Vagina (tissue), 2 donors: Measurements from ENCODE around the gene E2F8. TPM values are rescaled to one million over a fixed set of nuclear protein-coding genes. Genes with fewer than 3 reads are reported as not detected.

Experiments used
- DNase-seq, 2 donors: peaks; one replicate each; pipeline ENCODE4 v3.0.0-alpha.2; 2017; ENCODE audit errors: extremely low spot score in 2 of 2
- H3K27ac ChIP-seq: fragments of 200-600 bp; sonication (generic); one replicate; pipeline ENCODE4 v1.5.1; 2019
- H3K27me3 ChIP-seq: fragments of 200-600 bp; sonication (generic); one replicate; pipeline ENCODE4 v1.5.1; 2019
- H3K36me3 ChIP-seq, 2 donors: fragments of 200-600 bp; sonication (generic); one replicate each; pipeline ENCODE4 v1.5.1; 2017 to 2019
- H3K4me1 ChIP-seq: fragments of 200-600 bp; sonication (generic); one replicate; pipeline ENCODE4 v1.5.1; 2019
- H3K4me3 ChIP-seq, 2 donors: fragments of 200-600 bp; sonication (generic); 1 replicate in 1 of 2; 2 replicates in 1 of 2; pipeline ENCODE4 v1.5.1; 2016 to 2019
- H3K9me3 ChIP-seq: fragments of 200-600 bp; sonication (generic); one replicate; pipeline ENCODE4 v1.5.1; 2019
- POLR2A ChIP-seq, 2 donors: fragments of 450-650 bp; IDR thresholded peaks; one replicate each; pipeline ENCODE4 v1.6.1; 2017; ENCODE audit warnings: antibody characterized with exemption in 2 of 2, mild to moderate bottlenecking in 2 of 2, moderate library complexity in 2 of 2
- POLR2AphosphoS5 ChIP-seq, 2 donors: sonication (generic); formaldehyde crosslinking; IDR thresholded peaks; one replicate each; pipeline ENCODE4 v1.9.0; 2017; ENCODE audit warnings: antibody characterized with exemption in 2 of 2, mild to moderate bottlenecking in 2 of 2, low read depth in 1 of 2; ENCODE audit not compliant: insufficient read depth in 1 of 2
- intact Hi-C: fragments of 100-400 bp; cut with DNase I; formaldehyde crosslinking; loops from one replicate; pipeline ENCODE4 v1.15.1; 2023
- total RNA-seq: library from RNA; depleted of rRNA; stranded (reverse); fragments of >200 nt; gene quantifications from one replicate; pipeline ENCODE4 v1.2.3, GENCODE V29; 2016
- TF ChIP-seq, protein P1 (sequence below), 3 experiments: fragments of 450-650 bp in 2 of 3; fragments of 200-600 bp in 1 of 3; sonication (generic) in 1 of 3; IDR thresholded peaks; one replicate each; pipeline ENCODE4 v1.5.1; 2017 to 2019; ENCODE audit warnings: antibody characterized with exemption in 3 of 3, mild to moderate bottlenecking in 2 of 3, moderate library complexity in 2 of 3

The E2F8 gene
- total RNA-seq, 1 donor from 2014 or later: 4.2 TPM

DNA sequence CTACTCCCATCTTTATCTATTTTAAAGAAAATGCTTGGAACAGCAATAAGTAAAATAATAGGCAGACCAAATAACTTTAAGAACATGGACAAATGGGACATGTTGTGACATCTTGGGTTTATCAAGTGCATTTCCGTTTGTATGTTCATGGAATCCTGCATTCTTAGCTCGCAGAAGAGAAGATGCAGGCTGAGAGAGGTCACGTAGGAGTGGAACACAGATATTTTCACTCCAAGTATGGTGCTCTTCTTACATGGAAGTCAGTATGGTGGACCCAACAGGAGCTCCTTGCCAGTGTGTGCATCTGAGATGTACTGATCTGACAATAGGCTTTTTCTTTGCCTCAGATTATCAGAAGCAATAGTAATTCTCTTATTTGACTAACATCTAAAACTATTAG, 1.7 kb downstream of the E2F8 start:
- H3K9me3 ChIP-seq: no peaks in the 10 kb centered on the region
- TF ChIP-seq POLR2AphosphoS5 (IDR thresholded peaks at IDR 0.05; ENCODE audit: insufficient read depth in 1 of 2, low read depth in 1 of 2): no peak
- intact Hi-C loops: no loop called here
- H3K27ac ChIP-seq: no peak overlapping the region
- H3K4me3 ChIP-seq: no peak overlapping the region
- DNase-seq: no peak
- H3K27me3 ChIP-seq: peaks cover 13% of the 10 kb centered on the region
- no peaks in the 10 kb centered on the region for H3K36me3 ChIP-seq
- peaks cover 33% of the 10 kb centered on the region for H3K4me1 ChIP-seq

DNA sequence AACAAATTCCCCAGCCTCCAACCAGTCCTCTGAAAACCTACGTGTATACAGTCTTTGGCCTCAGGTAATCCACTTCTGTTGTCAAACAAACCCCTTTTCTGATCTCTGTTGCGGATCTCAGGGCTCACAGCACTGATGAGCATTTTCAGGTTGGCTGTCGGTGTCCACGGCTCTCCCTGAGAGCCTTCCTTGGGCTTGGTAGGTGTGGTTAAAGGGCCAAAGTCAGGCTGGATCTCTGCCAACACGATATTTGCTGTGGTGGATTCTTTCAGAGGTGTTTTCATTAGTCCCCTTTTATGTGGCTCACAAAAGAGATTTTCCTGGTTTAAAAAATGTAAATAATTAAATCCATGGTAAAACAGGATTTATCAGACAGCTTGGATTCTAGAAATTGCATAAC, 2.9 kb downstream of the E2F8 start:
- peaks cover 26% of the 10 kb centered on the region for H3K4me1 ChIP-seq
- TF ChIP-seq, protein P1, sequence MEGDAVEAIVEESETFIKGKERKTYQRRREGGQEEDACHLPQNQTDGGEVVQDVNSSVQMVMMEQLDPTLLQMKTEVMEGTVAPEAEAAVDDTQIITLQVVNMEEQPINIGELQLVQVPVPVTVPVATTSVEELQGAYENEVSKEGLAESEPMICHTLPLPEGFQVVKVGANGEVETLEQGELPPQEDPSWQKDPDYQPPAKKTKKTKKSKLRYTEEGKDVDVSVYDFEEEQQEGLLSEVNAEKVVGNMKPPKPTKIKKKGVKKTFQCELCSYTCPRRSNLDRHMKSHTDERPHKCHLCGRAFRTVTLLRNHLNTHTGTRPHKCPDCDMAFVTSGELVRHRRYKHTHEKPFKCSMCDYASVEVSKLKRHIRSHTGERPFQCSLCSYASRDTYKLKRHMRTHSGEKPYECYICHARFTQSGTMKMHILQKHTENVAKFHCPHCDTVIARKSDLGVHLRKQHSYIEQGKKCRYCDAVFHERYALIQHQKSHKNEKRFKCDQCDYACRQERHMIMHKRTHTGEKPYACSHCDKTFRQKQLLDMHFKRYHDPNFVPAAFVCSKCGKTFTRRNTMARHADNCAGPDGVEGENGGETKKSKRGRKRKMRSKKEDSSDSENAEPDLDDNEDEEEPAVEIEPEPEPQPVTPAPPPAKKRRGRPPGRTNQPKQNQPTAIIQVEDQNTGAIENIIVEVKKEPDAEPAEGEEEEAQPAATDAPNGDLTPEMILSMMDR (IDR thresholded peaks at IDR 0.05): no peak
- TF ChIP-seq POLR2AphosphoS5 (IDR thresholded peaks at IDR 0.05; ENCODE audit: insufficient read depth in 1 of 2, low read depth in 1 of 2) (no peak), POLR2A (IDR thresholded peaks at IDR 0.05) (no peak)
- H3K4me3 ChIP-seq: no peak overlapping the region
- H3K27me3 ChIP-seq: peaks cover 6% of the 10 kb centered on the region
- intact Hi-C loops: no loop called here
- H3K36me3 ChIP-seq: no peaks in the 10 kb centered on the region
- no peak for DNase-seq
- no peaks in the 10 kb centered on the region for H3K9me3 ChIP-seq
- no peak overlapping the region for H3K27ac ChIP-seq

DNA sequence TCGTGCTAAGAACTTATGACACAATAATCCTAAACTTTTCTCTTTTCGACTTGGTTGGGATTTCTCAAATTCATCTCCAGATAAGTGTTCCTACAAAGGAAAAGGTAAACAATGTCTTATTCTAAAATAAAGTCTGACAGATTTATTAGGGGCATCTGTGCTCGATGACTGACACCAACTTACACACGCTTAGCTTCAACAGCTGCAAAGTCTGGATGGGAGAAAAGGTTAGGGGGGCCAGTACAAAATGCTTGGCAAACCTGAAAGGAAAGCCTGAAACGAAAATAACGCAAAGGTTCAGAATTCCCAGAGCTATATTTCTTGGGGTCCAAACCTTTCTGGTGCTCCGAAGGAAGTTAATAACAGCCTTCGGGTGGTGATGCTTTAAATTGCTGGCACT, 3.4 kb downstream of the E2F8 start:
- Histone ChIP-seq H3K4me3 (no peak overlapping the region), H3K27me3 (peaks cover 2% of the 10 kb centered on the region)

DNA sequence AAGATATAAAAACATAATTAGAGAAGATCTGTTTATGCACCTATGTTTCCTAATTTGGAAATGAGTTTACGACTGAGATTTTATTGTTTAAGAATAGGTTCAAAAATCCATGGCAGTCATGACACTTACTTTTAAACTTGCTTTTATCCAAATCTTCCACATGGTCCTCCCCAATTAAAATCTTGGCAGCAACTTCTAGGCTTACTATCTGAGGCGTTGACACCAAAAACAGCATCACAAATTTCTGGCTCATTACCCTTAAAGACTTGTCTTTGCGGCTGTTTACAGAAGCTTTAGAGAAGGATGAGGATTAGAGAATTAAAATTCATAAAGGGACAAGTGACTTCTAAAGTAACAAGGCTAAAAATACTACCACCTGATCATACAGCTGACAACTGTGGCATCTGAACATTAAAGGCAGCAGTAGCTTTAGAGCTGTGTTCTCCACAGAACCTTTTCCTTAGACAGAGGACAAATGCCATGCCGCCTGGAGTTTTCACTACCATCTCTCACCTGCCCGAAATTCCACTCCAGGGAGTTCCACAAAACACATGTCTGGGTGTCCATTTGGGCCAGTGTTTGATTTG, 6.4 kb downstream of the E2F8 start:
- Histone ChIP-seq H3K4me3 (no peak overlapping the region), H3K27ac (no peak overlapping the region), H3K27me3 (no peaks in the 10 kb centered on the region), H3K9me3 (no peaks in the 10 kb centered on the region), H3K4me1 (no peaks in the 10 kb centered on the region), H3K36me3 (no peaks in the 10 kb centered on the region)
- TF ChIP-seq POLR2A (IDR thresholded peaks at IDR 0.05): no peak
- TF ChIP-seq, protein P1 (IDR thresholded peaks at IDR 0.05): no peak
- intact Hi-C loops: no loop called here
- DNase-seq: no peak

More for the DNA sequence above, 3.4 kb downstream of the E2F8 start:
- Histone ChIP-seq H3K4me1 (peaks cover 22% of the 10 kb centered on the region), H3K36me3 (no peaks in the 10 kb centered on the region), H3K27ac (no peak overlapping the region), H3K9me3 (no peaks in the 10 kb centered on the region)
- TF ChIP-seq, protein P1 (IDR thresholded peaks at IDR 0.05): no peak
- TF ChIP-seq POLR2AphosphoS5 (IDR thresholded peaks at IDR 0.05; ENCODE audit: insufficient read depth in 1 of 2, low read depth in 1 of 2) (no peak), POLR2A (IDR thresholded peaks at IDR 0.05) (no peak)
- intact Hi-C loops: no loop called here
- no peak for DNase-seq

DNA sequence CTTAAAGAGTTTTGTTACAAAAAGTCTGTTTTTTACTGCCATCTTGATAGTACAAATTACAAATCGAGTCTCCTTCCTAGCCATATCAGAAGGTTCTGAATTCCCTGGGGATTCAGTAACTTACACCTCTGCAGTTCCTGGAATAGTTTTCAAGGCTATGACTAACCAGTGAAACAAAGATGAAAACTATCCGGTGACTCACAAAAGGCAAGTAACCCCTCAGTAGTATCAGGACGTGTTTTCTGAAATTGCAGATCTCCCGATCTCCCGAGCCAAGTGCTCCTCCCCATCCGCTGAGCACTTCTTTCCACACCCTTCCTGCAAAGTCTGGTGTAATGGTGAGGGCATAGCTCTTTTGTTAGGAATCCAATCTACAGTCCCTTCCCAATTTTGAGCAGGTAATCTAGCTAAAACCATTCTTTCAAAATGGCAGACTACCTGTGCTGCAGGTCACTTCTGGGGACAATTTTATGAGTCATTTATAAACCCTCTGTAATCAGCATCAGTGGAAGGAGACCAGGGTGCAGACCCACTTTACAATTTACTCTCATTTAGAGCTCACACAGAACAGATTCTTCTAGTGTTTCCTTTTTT, 7.7 kb downstream of the E2F8 start:
- no peaks in the 10 kb centered on the region for H3K9me3 ChIP-seq
- H3K4me1 ChIP-seq: no peaks in the 10 kb centered on the region
- TF ChIP-seq POLR2A (IDR thresholded peaks at IDR 0.05) (no peak), POLR2AphosphoS5 (IDR thresholded peaks at IDR 0.05; ENCODE audit: insufficient read depth in 1 of 2, low read depth in 1 of 2) (peak in 1 of 2 donors; percentile 62)
- TF ChIP-seq, protein P1 (IDR thresholded peaks at IDR 0.05): no peak
- H3K4me3 ChIP-seq: no peak overlapping the region
- H3K27me3 ChIP-seq: no peaks in the 10 kb centered on the region
- no peak for DNase-seq
- H3K27ac ChIP-seq: no peak overlapping the region
- intact Hi-C loops: no loop called here
- no peaks in the 10 kb centered on the region for H3K36me3 ChIP-seq
